Measurements from ENCODE around the gene XRCC2.

XRCC2 gene

GRCh38 chr7:152615031-152615741, 60.8 kb downstream of the XRCC2 start:
- peak; percentile 34 for DNase-seq (ENCODE audit: low spot score)

GRCh38 chr7:152608656-152609055, 67.3 kb downstream of the XRCC2 start:
- DNase-seq (ENCODE audit: low spot score), result no peak

GRCh38 chr7:152608208-152608607, 67.7 kb downstream of the XRCC2 start:
- DNase-seq (ENCODE audit: low spot score), result no peak

GRCh38 chr7:152607007-152607406, 68.9 kb downstream of the XRCC2 start:
- DNase-seq (ENCODE audit: low spot score), result no peak

GRCh38 chr7:152602962-152603361, 73.0 kb downstream of the XRCC2 start:
- no peak for DNase-seq (ENCODE audit: low spot score)

- DNase-seq (ENCODE audit: low spot score), result no peak
Measured at GRCh38 chr7:152601305-152601798, 74.6 kb downstream of the XRCC2 start.

GRCh38 chr7:152600266-152600665, 75.7 kb downstream of the XRCC2 start:
- no peak for DNase-seq (ENCODE audit: low spot score)

GRCh38 chr7:152597507-152597906, 78.4 kb downstream of the XRCC2 start:
- DNase-seq (ENCODE audit: low spot score), result no peak

- DNase-seq (ENCODE audit: low spot score), result no peak
Measured at GRCh38 chr7:152596824-152597223, 79.1 kb downstream of the XRCC2 start.

Data from putamen (tissue), 1 donor.